ENCODE results near the gene PEAR1. TPM values are rescaled to one million over a fixed set of nuclear protein-coding genes. Genes with fewer than 3 reads are reported as not detected.
A peak's percentile ranks its signal among the peaks of the same experiment; 100 is the strongest.

PEAR1 gene
- total RNA-seq, 4 donors from 2014 or later = 7.0 to 10.7 (median 9.1) TPM

DNA sequence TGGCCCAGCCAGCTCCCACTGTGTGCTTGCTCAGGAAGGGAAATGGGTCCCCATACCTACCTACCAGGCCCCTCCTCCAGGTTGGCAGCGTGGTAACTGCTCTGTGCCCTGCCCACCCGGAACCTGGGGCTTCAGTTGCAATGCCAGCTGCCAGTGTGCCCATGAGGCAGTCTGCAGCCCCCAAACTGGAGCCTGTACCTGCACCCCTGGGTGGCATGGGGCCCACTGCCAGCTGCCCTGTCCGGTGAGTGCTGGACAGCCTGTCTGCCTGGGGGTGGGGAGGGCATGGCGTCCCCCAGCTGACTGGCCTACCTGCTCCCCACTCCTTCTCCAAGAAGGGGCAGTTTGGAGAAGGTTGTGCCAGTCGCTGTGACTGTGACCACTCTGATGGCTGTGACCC, 16.2 kb downstream of the PEAR1 start:
- Histone ChIP-seq H3K9me3 (no peaks in the 10 kb centered on the region), H3K27me3 (peaks cover 73% of the 10 kb centered on the region), H3K4me1 (peaks cover 0 to 27% (median 0%) of the 10 kb centered on the region in 3 donors), H3K36me3 (peaks cover 0 to 51% of the 10 kb centered on the region in 2 donors), H3K27ac (no peak overlapping the region), H3K4me3 (no peak overlapping the region)
- TF ChIP-seq POLR2AphosphoS5 (IDR thresholded peaks at IDR 0.05) (no peak), EP300 (IDR thresholded peaks at IDR 0.05) (no peak), POLR2A (IDR thresholded peaks at IDR 0.05) (no peak)
- TF ChIP-seq, protein P1, sequence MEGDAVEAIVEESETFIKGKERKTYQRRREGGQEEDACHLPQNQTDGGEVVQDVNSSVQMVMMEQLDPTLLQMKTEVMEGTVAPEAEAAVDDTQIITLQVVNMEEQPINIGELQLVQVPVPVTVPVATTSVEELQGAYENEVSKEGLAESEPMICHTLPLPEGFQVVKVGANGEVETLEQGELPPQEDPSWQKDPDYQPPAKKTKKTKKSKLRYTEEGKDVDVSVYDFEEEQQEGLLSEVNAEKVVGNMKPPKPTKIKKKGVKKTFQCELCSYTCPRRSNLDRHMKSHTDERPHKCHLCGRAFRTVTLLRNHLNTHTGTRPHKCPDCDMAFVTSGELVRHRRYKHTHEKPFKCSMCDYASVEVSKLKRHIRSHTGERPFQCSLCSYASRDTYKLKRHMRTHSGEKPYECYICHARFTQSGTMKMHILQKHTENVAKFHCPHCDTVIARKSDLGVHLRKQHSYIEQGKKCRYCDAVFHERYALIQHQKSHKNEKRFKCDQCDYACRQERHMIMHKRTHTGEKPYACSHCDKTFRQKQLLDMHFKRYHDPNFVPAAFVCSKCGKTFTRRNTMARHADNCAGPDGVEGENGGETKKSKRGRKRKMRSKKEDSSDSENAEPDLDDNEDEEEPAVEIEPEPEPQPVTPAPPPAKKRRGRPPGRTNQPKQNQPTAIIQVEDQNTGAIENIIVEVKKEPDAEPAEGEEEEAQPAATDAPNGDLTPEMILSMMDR (IDR thresholded peaks at IDR 0.05) = no peak
- ATAC-seq = no peak
- WGBS, 2 donors (ENCODE audit: low coverage in 1 of 2) = no CpG with 5 or more reads among the region's 5 CpGs

DNA sequence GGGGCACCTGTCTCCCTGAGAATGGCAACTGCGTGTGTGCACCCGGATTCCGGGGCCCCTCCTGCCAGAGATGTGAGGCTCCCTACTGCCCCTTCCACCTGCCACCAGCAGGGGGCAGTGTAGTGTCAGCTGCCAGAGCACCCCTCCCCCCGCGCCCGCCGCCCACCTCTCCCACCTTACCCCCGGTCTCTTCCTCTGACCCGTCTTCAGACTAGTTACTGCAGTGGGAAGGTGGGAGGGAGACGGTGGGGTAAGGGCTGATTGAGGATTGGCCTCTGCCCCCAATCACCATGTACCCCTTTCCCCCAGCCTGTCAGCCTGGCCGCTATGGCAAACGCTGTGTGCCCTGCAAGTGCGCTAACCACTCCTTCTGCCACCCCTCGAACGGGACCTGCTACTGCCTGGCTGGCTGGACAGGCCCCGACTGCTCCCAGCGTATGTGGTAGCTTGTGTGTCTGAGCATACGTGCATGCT, 16.8 kb downstream of the PEAR1 start:
- TF ChIP-seq POLR2A (IDR thresholded peaks at IDR 0.05) = no peak
- TF ChIP-seq, protein P1 (IDR thresholded peaks at IDR 0.05) = peak in 3 of 4 experiments; percentile 30 to 87 (median 60)
- TF ChIP-seq POLR2AphosphoS5 (IDR thresholded peaks at IDR 0.05) = no peak
- H3K4me3 ChIP-seq = no peak overlapping the region
- WGBS, 2 donors (ENCODE audit: low coverage in 1 of 2) = 67% methylated on average over 1 of the region's 18 CpGs; no CpG with 5 or more reads in 1 of the 2 donors
- peaks cover 79% of the 10 kb centered on the region for H3K27me3 ChIP-seq
- peaks cover 0 to 57% of the 10 kb centered on the region in 2 donors for H3K36me3 ChIP-seq
- no peaks in the 10 kb centered on the region for H3K9me3 ChIP-seq
- no peak overlapping the region for H3K27ac ChIP-seq
- ATAC-seq = no peak
- H3K4me1 ChIP-seq = peaks cover 0 to 26% (median 0%) of the 10 kb centered on the region in 3 donors

DNA sequence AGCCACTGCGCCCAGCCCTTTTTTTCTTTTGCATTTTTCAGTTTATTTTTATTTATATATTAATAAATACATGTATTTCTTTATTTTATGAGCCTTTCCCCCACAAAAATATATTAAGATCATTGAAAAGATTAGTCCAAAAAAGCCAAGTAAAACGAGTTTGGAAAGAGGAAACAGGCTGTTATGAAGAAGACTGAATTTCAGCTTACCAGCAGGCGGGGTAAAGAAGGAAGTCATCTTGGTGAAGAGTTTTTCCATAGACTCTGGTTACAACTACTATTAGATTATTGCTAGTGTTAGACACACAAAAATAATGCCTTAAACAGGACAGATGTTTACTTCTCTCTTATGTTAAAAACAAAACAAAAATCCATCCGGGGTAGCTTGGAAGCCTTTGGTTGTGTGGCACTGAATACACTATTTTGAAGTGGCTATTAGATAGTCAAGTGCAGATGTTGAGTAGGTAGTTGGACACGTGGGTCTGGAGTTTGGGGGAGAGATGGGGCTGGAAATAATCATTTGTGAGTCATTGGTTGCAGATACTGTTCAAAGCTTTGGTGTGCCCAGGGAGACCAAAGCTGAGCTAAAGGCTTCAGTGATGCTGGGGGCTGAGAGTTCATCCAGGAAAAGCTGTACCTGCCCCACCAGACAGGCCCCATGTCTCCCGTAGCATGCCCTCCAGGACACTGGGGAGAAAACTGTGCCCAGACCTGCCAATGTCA, 18.2 kb downstream of the PEAR1 start:
- H3K9me3 ChIP-seq = no peaks in the 10 kb centered on the region
- ATAC-seq = no peak
- peaks cover 0 to 21% (median 0%) of the 10 kb centered on the region in 3 donors for H3K4me1 ChIP-seq
- peaks cover 75% of the 10 kb centered on the region for H3K27me3 ChIP-seq
- TF ChIP-seq POLR2A (IDR thresholded peaks at IDR 0.05) (no peak), POLR2AphosphoS5 (IDR thresholded peaks at IDR 0.05) (no peak), EP300 (IDR thresholded peaks at IDR 0.05) (no peak)
- TF ChIP-seq, protein P1 (IDR thresholded peaks at IDR 0.05) = no peak
- no peak overlapping the region for H3K27ac ChIP-seq
- H3K36me3 ChIP-seq = peaks cover 0 to 56% of the 10 kb centered on the region in 2 donors
- no peak overlapping the region for H3K4me3 ChIP-seq
- 64 to 65% methylated on average over 5 of the region's 6 CpGs for WGBS, 2 donors (ENCODE audit: low coverage in 1 of 2)

DNA sequence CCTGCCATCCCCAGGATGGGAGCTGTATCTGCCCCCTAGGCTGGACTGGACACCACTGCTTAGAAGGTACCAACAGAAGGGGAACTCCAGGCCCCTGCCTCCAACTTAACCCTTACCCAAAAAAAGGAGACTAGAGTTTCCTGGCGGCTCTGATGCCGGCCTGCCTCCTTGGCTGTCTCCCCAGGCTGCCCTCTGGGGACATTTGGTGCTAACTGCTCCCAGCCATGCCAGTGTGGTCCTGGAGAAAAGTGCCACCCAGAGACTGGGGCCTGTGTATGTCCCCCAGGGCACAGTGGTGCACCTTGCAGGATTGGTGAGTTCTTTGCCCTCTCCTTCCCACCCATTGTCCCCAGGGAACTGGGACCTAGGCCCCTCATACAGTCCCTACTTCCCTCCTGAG, 18.8 kb downstream of the PEAR1 start:
- H3K4me1 ChIP-seq = peaks cover 0 to 15% (median 0%) of the 10 kb centered on the region in 3 donors
- TF ChIP-seq, protein P1 (IDR thresholded peaks at IDR 0.05) = no peak
- TF ChIP-seq EP300 (IDR thresholded peaks at IDR 0.05) = no peak
- TF ChIP-seq POLR2AphosphoS5 (IDR thresholded peaks at IDR 0.05) = no peak
- no peak for TF ChIP-seq POLR2A (IDR thresholded peaks at IDR 0.05)
- H3K36me3 ChIP-seq = peaks cover 0 to 50% of the 10 kb centered on the region in 2 donors
- H3K4me3 ChIP-seq = no peak overlapping the region
- no peaks in the 10 kb centered on the region for H3K9me3 ChIP-seq
- no peak overlapping the region for H3K27ac ChIP-seq
- WGBS, 2 donors (ENCODE audit: low coverage in 1 of 2) = no CpG with 5 or more reads among the region's 2 CpGs
- H3K27me3 ChIP-seq = peaks cover 73% of the 10 kb centered on the region
- ATAC-seq = no peak
